Epidermal melanocyte (primary cell): ENCODE results near the gene SPDL1.
A peak's percentile ranks its signal among the peaks of the same experiment; 100 is the strongest.
"Not testable (repeated sequence)": the region's sequence is repeated elsewhere in the genome, so short reads cannot be mapped to it uniquely, and the experiment has no call there.

Experiments used
- DNase-seq: peaks from one replicate; pipeline ENCODE4 v3.0.0; 2011; ENCODE audit warnings: low spot score; ENCODE audit not compliant: insufficient read length

SPDL1 gene

DNA sequence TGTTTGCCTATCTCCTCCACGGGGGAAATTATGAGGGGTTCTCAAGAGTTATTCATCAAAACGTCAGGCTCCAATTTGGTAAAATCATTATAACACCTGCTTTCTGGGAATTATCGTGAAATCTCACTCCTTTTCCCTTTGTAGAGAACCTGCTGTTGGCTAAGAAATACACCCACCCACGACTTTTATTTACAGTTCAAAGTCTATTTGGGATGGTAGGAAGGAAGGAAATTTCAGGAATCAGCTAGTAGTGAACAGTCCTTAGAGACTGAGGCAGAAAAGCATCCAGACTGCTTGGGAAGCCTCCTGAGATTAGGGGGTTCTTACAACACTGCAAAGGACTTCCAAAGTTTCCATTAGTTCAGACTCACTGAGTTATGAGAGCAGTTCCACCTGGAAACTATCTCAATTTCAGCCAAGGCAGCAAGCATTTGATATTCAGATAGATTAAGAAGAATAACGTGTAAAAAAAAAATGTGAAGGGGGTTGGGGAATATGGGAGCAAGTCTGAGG, 9.4 kb upstream of the SPDL1 start:
- no peak for DNase-seq

DNA sequence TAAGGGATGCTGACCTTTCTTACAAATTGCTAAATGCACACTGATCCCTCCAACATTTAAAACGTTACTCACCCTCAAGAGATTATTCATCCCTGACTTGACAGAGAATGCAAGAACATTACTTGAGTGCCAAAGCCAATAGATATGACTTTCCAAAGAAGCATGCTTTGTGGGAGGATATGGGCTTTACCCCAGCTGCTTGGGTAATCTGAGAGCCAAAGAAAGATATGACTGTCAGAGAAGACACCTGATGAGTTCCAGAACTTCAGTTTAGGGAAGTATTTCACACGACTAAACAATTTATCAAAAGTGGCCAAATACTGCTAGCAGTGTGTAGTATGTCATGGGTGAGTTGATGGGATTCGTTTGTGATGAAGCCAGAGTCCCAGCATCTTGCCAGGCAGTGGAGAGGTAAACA, 7.4 kb upstream of the SPDL1 start:
- no peak for DNase-seq

DNA sequence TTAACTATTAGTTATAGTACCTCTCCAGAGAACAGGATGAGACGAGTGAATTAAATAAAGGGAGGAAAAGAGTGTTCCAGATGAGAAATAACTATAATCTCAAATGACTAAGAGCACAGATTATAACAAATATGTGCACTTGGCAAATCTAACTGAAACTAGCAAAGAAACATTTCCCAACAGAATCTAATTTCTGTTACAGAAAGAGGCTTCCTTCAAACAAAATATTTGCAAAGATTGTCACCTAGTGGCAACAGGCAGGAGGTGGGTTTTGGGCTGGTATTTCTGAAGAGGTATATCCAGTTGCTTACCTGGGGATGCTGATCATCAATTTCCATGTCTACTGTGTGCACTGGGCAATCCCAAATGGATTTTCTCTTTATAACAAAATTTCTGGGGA, 5.6 kb upstream of the SPDL1 start:
- DNase-seq, result no peak

DNA sequence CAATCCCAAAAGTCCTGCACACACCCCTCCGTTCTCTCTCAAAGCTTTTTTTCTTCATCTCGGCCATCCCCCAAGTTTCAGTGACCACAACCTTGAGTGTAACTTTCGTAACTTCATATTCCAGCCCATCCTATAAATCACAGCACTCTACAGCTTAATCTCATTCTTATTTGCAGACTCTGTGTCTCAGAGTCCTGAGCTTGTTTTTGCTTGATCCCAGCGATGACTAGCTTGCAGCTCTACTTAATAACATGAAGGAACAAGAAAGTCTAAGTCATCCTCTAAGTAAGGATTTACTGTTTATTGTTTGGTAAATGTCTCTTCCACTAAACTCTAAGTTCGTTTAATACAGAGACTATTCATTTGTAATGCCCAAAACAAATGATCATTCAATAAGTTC, 2.6 kb upstream of the SPDL1 start:
- DNase-seq, result no peak

DNA sequence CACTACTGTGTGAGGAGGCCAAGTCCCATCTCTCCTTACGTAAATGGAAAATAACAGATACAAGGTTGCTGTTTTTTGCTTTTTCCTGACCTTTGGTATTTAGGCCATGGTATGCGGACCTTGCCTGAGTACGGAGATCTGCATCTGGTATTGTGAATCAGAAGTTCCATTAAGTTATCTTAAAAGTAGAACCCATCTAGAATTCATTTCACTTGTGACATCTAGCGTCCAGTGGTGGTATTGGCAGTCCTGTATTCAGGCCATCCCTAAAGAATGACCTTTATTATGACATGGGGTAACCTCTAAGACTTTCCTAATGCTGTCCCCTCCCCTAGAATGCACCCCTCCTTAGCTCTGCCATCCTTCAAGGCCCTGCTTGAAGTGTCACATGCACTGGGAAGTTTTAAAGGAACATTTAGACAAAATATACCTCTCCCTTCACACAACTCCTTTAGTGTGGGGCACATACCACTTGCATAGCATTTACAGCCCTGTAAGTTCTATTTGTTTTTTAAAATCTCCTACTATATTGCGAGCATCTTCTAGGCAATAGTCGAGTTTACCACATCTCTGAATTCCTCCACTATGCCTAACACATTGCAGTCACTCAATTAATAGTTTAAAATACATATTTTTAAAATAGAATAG, 1.9 kb upstream of the SPDL1 start:
- no peak for DNase-seq

DNA sequence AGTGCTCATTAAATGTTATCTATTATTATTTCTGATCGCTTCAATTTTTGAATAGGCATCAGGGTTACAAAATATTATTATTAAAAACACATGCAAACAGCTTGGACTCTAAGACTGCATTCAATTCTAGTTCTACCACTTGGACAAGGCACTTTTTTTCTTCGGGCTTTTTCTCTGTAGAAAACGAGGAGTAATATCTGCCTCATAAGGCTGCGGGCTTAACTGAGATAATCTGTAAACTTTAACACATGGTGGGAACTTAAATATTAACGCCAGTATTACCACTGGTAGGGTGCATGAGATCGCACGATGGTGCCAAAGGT, 511 bp upstream of the SPDL1 start:
- DNase-seq, result no peak

DNA sequence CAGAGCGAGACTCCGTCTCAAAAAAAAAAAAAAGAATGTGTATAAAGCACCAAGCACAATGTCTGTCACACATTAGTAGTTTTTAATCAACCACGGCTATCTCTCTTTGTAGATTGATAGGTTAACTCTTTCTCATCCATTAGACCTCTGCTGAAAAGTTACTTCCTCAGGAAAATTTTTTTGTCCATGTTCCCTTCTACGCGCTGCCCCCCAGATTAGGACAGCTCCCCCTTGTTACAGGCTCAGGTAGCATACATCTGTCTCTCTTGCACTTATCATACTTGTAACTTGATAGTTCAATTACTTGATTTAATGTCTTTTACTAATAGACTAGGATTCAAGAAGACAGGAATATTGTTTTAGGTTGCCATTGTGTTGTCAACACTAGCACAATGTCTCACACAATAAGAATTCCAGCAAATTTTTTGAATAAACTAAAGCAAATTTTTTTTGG, 1.5 kb downstream of the SPDL1 start:
- DNase-seq, result no peak

DNA sequence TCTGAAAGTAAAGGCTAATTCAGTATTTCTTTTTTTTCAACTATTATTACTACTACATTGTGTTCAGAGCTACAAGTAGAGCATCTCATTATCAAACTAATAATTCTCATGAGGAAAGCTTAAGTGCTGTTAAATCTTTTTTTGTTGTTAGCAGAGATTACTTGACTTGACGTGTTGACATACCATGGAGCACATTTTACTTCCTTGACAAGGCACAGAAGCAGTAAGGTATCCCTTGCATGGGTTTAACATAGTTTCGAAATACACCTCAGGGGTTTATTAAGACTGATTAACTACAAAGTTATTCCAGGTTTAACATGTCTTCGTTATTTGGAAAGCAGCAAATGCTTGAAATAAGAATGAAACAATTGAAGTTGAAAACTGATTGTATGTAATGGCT, 7.0 kb downstream of the SPDL1 start:
- no peak for DNase-seq

DNA sequence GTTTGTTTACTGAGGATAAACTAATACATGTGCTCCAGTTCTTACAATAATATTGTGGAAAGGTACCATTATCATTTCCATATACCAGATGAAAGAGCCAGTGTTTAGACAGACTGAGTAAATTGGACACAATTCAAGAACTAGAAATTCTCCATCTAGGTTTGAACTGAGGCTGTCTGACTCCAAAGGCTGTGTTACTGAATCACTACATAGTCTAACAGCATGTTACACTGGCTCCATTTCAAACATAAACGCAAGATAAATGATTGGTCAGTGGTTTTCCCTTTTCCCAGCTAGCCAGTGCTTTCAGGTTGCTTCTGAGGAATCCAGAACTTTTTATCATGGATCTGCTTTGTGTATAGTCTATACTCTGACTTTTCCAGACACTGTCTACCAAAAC, 8.1 kb downstream of the SPDL1 start:
- no peak for DNase-seq

DNA sequence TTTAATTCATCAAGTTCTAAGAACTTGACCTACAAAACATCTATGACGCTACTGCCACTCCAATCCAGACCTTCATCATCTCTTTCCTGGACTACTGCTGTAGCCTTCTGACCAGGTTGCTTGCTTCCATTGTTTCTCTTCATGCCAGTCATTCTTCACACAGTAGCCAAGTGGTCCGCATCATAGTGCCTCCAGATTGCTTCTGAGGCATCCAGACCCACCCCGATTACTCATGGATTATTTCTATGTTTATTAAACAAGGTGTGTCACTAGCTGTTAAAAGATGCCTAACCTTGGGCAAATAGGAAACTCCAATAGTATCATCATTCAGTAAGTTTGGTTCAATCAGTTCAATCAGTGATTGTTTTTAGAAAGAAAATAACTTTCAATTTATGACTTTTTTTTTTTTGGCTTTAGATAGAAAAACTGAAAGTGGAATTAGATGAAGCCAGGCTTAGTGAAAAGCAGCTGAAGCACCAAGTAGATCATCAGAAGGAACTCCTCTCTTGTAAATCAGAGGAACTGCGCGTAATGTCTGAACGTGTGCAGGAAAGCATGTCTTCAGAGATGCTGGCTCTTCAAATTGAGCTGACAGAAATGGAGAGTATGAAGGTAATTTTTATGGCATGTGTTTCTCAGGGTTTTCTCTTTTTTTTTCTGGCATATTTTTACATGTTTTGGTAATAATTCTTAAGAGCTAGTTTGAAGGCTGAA, 9.5 kb downstream of the SPDL1 start:
- no peak for DNase-seq

DNA sequence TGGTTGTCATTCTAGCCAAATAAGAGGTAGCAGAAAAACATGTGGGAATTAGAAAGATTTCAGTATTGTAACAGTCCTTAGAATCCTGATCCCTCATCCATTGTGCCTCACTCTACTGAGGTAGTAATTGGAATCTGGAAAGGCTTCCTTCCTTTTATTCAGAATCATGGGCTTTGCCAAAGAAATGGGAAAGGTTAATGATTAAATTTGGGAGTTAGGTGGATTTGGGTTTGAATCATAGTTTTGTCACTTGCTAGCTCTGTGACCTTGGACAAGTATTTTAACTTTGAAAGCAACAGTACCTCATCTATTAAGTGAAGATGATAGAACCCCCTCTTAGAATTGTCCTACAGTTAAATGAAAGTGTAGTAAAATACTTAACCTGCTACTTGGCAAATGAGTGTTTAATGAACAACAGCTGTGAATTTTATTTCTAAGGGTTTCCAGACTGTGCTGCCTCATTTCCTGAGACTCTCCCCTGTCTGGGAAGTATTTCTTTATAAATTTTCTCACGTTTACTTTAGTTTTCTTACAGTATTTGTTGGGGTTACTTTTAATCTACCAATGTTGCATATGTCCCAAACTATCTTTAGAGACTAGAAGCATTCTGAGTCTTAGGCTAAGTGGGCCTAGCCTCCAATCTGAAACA, 11.7 kb downstream of the SPDL1 start:
- DNase-seq, result no peak

DNA sequence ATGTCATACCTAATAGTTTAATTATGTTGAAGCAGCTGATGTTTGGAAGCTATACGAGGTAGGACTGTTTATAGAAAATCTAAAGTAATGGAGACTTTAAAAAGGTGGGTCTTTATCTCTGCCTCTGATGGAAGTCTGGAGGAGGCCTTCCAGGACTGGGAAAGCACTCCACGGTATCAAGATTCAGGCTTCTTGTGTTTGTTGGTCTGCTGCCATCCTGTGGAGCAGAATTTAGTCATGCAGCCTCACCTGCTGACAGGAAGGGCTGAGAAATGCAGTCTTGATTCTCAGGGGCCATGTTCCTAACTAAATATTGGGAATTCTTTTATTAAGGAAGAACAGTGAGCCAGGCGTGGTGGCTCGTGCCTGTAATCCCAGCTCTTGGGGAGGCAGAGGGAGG, 15.9 kb downstream of the SPDL1 start:
- no peak for DNase-seq

DNA sequence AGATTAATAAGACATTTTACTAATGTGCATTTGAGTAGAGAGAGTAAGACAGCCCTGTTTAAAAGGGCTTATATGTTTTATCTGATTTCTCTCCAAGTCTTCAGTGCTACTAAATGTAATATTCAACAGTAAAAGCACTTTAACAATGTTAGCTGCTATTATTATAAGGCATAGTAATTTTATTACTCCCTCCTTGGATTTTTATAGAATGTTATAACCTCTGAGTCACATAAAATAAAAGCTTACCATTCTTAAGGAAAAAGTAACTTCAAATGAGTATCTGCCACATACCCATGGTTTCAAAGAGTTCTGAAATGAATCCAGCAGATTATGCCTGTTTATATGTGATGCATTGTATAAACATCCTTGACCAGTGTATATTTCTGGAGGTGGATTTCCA, 19.0 kb downstream of the SPDL1 start:
- no peak for DNase-seq

DNA sequence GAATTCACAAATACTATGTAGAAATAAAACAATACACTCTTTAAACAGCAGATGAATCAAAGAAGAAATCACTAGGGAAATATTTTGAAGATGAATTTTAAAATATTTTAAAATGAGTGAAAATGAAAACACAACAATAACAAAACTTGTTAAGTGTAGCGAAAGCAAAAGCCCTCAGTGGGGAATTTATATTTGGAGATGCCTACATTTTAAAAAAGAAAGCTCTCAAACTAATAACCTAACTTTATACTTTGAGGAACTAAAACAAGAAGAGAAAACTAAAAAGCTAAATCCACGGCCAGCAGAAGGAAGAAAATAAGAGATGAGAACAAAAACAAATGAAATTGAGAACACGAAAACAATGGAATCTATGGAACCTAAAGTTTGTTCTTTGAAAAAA, 22.7 kb downstream of the SPDL1 start:
- DNase-seq, result no peak

DNA sequence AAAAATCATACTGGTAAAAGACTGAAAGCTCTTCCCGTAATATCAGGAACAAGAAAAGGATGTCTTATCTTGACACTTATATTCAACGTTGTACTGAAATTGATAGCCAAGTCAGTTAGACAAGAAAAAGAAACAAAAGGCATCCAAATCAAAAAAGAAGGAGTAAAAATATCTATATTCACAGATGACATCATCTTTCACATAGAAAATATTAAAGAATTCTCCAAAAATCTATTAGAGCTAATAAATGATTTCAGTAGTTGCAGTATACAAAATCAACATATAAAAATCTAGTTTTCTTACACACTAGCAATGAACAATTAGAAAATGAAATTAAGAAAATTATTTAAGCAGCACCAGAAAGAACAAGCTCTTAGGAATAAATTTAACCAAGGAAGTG, 24.3 kb downstream of the SPDL1 start:
- DNase-seq, result no peak

DNA sequence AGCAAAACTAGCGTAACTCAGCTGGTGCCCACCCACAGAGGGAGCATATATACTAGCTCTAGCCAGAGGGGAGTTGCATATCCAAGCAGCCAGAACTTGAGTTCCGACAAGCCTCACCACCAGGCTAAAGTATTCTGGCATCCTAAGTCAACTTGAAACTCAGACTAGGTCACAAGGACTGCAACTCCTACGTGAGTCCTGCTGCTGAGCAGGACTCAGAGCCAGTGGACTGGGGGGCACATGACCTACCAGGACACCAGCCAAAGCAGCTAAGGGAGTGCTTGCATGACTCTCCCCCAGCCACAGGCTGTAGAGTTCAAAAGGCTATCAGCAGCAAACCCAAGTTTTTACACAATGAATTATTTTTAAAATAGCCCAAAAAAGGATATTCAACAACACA, 26.1 kb downstream of the SPDL1 start:
- no peak for DNase-seq

DNA sequence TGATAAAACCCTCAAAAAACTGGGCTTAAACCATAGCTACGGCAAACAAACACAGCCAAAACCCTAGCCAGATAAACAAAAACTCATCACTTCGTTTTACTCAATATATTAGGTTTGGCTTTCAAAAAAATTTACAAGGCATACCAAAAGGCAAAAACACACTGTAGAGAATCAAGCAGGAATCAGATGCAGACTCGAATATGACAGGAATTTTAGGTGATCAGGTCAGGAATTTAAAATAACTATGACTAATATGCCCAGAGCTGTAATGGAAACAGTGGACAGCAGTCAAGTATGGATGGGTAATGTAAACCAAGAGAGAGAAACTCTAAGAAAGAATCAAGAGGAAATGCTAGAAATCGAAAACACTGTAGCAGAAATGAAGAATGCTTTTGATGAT, 27.0 kb downstream of the SPDL1 start:
- DNase-seq, result no peak

DNA sequence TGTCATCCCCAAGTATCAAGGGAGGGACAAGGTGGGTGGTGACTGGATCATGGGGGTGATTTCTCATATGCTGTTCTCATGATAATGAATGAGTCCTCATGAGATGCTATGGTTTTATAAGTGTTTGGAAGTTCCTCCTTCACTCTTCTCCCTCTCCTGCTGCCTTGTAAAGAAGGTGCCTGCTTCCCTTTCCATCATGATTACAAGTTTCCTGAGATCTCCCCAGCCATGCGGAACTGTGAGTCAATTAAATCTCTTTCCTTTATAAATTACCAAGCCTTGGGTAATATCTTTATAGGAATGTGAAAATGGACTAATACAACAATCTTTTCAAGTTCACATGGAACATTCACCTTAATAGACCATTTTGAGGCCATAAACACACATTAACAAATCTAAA, 32.0 kb downstream of the SPDL1 start:
- DNase-seq, result no peak

DNA sequence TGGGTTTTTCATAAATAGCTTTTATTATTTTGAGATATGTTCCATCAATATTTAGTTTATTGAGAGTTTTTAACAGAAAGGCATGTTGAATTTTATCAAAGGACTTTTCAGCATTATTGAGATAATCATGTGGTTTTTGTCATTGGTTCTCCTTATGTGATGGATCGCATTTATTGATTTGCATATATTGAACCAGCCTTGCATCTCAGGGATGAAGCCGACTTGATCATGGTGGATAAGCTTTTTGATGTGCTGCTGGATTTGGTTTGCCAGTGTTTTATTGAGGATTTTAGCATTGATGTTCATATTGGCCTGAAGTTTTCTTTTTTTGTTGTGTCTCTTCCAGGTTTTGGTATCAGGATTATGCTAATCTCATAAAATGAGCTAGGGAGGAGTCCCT, 40.7 kb downstream of the SPDL1 start:
- DNase-seq, result not testable (repeated sequence)

DNA sequence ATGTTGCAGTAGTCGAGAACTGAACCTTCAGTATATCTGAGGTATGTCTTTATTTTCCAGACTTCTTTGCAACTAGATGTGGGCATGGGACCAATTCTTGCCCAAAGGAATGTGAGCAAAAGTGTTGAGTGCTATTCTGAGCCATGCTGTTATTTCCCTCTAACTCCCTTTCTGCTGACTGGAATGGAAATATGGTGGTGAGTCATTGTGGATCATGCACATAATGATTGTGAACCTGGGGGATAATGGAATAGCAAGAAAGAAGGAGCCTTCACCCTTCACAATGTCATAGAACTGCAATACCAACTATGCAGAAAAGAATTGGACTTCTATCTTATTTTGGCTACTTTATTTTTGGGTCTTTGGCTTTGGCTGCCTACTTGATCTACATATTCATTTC, 43.2 kb downstream of the SPDL1 start:
- peak; percentile 61 for DNase-seq

DNA sequence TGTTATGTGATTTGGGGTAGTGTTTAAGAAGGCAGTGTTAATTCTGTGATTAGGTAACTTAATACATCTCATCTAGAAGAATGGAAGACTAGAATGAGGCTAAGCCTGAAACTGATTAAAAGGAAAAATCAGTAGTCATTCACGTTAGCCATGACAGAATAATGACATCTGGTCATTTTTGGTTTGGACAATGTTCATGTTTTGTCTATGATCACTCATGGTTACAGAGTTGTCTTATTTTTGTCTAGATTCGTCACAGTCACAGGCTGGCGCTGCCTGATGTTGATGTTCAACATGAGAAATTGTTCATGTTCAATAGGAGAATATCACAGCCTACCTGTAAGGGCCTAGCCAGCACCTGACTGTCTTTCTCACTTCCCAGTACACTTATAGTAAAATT, 44.0 kb downstream of the SPDL1 start:
- DNase-seq, result no peak

DNA sequence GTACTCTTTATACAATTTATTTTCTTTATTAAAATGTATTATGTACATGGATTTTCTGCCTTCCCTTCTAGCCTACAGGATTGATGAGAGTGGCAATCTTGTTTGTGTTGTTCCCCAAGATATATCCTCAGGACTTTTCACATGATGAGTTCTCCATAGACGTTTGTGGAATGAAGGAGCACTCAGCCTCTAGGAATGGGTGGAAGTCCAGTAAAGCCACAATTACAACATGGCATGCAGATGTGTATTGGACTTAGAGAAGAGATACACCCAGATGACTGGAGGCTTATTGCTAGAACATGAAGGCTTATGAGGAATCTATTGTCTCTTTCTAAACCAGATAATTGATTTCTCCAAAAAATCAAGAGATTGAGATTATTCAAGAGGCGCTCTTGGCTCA, 45.3 kb downstream of the SPDL1 start:
- peak; percentile 41 for DNase-seq
